ENCODE measurements around the gene LIN54.
"Not testable (repeated sequence)": the region's sequence is repeated elsewhere in the genome, so short reads cannot be mapped to it uniquely, and the experiment has no call there.

Gene LIN54

DNA sequence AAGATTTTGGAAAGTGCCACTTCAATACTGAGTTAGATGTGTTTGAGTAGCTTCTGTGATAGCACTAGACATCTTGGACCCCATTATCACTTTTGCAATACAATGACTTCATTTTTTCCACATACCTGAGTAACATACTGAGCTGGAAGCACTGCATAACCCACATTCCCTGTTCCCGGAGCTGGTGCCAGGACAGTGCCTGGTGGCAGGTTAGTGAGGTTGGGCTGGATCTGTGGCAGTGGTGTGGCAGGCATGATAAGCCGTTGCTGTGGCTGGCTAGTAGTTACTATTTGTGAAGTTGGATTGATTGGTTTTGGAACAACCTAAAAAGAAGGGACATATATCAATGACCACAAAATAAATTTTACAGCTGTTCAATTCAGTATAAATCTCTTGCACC, 71.2 kb downstream of the LIN54 start:
- DNase-seq, result no peak

DNA sequence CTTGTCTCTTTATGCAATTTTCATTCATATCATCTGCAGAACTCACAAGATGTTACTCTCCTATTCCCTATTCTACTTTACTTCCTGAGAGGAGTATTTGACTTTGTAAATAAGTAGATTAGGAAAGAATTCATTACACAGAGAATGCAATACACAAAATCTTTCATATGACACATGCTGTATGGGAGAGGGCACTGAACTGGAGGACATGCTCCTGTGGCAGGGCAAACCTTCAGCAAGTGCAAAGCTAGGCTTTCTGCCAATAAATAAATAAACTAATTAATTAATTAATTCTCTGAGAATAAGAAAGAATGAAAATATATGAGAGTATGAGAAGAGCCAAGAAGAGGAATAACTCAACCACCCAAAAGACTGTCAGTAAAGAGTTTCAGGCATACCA, 76.2 kb downstream of the LIN54 start:
- no peak for DNase-seq

DNA sequence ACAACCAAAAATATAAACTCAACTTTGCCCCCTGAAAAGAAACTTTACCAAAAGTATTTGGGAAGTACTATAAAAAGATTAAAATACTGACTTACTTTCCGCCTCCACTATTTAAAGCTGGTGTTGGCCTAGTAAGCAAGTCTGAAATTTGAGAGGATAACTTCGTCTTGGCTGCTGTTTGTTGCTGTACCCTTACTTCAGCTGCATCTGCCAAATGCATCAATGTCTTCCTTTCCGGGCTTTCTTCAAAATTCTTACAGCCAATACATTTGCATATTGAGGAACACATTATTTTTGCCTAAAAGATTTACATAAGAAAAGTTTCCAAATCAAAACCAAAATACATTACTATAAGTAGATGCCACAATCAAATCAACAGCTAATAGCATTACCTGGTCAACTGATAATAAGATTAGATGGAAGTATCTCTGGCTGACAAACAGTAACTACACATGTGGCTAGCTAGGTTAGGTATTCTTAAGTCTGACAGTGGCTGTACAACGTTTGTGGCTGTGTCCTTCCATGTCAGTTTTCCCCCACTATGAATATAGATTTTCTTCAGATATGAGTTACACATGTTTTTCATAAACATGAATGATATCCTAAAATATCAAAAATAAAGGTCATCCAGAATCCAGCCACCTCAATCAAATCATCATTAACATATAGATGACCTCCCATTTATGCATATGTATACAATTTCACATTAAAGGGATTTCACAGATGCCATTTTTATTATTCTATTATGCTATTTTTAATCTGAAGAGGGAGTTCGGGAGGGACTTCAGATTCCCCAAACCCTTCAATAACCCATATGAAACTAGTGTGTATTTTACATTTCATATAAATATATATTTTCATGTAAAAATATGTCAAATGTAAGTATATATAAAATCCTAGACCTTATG, 79.5 kb downstream of the LIN54 start:
- DNase-seq, result no peak

DNA sequence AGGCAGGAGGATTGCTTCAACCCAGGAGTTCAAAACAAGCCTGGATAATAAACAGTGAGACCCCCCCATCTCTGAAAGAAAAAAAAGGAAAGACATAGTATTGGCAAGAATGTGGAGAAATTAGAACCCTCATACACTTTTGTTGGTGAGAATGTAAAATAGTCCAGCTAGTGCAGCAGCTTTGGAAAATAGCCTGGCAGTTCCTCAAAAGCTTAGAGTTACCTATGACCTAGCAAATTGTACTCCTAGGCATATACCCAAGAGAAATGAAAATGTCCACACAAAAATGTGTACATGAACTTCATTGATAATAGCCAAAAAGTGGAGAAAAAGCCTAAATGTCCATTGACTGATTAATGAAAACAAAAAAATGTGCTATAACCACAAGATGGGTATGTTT, 88.8 kb downstream of the LIN54 start:
- DNase-seq, result no peak

DNA sequence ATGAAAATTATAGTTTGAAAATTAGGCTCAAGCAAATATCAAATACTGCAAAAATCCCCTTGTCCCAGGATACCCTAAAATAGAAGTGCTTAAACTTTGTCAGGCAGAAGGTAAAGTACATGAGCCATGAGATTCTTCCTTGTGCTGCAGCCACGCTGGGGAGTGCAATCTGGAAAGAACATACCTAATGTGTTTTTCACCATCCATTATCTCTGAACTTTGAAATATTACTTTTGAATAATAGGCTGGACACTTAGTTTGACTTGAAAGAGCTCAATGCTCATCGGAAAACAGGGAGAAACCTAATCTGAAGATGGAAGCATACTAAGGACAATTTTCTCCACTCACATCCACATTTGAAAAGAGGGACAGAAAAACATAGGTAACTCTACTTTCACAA, 91.2 kb downstream of the LIN54 start:
- DNase-seq, result no peak

DNA sequence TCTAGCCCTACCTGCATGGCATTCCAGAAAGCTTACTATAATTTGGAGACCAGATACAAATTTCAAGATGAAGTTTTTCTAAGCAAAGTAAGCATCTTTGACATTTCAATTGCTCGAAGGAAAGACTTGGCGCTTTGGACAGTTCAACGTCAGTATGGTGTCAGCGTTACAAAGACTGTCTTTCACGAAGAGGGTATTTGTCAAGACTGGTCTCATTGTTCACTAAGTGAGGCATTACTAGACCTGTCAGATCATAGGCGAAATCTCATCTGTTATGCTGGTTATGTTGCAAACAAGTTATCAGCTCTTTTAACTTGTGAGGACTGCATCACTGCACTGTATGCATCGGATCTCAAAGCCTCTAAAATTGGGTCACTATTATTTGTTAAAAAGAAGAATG, 92.5 kb downstream of the LIN54 start:
- DNase-seq, result no peak

DNA sequence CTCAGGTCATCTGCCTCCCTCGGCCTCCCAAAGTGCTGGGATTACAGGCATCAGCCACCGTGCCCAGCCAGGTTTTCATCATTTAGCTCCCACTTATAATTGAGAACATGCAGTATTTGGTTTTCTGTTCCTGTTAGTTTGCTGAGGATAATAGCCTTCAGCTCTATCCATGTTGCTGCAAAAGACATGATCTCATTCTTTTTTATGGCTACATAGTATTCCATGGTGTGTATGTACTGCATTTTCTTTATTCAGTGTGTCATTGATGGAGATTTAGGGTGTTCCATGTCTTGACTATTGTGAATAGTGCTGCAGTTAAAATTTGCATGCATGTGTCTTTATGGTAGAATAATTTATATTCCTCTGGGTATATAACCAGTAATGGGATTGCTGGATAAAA, 96.7 kb downstream of the LIN54 start:
- DNase-seq, result not testable (repeated sequence)

DNA sequence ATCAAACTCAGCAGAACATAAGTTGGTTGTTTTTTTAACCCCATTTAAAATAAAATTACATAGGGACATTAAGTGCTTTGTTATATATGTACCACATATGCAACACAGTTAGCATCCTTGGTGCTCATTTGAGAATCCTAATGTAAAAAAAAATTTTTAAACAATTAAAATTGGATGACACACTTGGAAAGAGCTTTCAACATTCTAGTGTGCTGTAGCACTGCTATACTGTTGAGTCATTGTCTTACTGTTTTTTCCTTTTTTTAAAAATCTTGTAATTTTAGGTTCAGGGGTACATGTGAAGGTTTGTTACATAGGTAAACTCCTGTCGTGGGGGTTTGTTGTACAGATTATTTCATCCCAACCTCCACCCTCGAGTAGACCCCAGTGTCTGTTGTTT, 97.3 kb downstream of the LIN54 start:
- DNase-seq, result no peak

DNA sequence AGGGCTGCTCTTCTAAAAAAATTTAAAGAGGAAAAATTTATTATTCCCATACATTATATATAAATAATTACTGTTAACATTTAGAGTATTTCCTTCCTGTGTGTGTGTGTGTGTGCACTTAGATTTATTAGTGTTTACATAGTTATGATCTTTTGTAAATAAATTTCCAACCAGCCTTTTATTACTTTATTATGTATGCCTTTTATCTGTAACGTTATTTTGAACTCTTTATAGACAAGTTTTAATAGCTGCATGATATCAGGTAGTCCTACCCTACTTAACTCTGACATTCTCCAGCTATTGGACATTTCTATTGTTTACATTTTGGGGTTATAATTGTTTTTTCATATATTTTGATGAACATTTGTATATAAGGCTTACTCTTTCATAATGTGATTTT, 101.3 kb downstream of the LIN54 start:
- DNase-seq, result no peak

DNA sequence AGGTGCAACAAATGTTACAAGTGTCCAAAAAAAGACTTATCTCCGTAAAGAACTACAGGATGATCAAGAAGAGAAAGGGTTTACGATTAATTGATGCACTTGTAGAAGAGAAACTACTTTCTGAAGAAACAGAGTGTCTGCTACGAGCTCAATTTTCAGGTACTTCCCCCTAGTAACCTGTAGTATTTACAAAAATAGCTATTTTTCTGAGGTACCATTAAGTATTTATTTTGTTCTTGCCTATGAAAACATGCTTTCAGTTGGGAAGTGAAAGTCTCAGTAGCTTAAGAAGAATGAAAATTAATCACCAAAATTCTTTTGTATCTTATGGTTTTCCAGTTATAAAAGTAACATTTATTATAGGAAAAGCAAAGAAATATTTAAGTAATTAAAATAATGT, 104.2 kb downstream of the LIN54 start:
- DNase-seq, result no peak

DNA sequence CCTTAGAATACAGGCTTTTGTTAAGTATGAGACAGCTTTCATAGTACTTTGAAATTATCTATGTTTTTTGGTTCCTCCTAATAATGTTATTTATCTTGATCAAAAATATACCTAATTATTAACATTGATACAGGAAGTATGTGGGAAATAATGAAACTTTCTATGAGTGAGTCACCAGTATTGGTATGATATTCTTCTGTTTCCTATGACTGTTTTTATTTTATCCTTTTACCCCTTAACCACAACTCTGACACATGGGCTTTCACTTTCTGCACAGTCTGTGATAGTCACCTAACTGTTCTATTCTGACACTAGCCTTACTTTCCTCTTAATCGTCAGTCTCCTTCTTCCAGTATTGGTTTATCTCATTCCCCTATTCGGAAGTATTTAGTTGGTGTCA, 105.4 kb downstream of the LIN54 start:
- peak in 1 of 5 donors; percentile 79 for DNase-seq

DNA sequence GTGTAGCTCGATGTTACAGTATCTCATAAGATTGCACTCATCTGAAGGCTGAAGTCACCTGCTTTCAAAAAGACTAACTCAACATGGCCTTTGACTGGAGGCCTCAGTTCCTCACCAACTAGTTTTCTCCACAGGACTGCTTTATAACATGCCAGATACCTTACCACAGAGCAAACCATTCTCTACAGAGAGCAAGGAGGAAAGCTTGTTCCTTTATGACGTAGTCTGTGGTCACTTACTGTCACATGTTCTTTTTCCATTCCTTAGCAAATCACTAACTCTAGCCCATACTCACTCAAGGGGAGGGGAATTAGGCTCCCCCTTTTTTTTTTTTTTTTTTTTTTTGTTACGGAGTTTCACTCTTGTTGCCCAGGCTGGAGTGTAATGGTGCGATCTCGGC, 106.9 kb downstream of the LIN54 start:
- peak in 1 of 5 donors; percentile 33 for DNase-seq

DNA sequence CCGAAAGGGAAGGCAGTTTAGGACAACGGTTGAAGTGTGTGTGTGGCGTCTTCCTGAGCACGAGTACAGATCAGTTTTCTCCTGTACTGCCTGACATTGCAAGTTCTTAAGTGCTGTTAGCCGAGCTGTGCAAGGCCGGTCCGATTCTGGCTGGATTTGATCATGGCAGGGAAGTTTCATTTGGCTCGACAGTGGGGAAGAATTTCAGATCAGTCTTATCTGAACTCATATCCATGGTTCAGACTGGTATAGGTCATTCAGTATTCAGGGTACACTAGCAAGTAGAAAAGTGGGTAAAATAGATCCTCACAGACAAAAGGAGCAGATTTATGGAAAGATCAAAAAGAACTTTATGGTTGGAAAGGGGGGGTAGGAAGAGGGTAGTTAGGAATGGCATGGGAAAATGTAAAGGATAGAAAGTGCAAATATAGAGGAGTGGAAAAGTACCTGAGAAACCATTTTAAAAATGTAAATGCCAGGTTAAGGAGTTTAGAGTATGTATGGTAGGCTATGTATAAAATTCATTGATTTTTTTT, 109.4 kb downstream of the LIN54 start:
- no peak for DNase-seq

DNA sequence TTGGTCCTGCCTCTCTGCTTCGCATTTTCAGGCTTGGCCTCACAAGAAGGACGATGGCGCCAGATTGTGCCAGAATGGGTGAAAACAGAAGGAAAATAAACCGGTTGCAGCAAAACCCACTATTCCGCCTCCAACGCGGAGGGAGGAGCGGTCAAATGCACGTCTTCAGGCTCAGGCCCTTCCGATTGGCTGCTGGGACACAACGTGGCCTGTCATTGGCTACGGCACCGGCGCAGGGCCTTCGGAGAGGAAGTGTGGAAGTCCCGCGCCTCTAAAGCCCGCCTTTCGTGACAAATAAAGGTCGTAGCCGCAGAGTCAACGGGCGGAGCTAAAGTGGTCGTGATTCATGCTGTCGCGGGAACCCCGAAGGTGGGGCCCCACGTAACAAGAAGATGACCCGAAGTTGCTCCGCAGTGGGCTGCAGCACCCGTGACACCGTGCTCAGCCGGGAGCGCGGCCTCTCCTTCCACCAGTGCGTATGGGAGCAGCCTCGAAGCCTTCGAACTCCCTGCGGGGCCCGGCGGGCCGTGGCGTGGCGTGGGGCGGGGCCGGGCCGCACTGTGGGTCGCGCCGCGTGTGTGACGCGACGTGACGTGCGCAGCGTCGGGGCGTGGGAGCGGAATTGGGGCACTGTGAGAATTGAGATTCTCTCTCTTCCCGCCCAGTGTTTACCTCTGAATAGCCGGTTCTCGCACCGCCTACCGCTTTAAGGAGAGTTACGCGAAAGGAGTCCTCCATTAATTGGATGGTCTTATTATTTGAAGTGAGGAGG, 110.0 kb downstream of the LIN54 start, which contains the start of gene THAP9:
TSS of gene THAP9 (plus strand) at position 325 of the 772 bp plus-strand sequence. CDS start at position 393, 68 bp downstream.
- DNase-seq, result peak; percentile 96 to 99 (median 97)

DNA sequence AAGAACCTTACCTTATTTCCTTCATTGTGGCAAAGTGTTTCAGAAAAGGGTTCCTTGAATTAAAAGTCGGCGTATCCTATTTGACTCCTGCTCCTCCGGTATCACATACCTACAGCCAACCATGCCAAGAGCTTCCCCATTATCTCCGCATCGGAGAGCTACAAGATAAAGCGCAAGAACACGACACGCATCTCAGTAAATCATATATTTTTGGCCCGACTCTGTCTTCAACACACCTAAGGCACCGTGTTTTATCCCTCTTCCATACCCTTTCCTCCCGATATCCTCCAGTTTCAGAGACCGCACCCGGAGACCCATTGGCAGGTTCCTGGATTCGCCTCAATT, 110.6 kb downstream of the LIN54 start:
- peak in 1 of 5 donors; percentile 4 for DNase-seq

DNA sequence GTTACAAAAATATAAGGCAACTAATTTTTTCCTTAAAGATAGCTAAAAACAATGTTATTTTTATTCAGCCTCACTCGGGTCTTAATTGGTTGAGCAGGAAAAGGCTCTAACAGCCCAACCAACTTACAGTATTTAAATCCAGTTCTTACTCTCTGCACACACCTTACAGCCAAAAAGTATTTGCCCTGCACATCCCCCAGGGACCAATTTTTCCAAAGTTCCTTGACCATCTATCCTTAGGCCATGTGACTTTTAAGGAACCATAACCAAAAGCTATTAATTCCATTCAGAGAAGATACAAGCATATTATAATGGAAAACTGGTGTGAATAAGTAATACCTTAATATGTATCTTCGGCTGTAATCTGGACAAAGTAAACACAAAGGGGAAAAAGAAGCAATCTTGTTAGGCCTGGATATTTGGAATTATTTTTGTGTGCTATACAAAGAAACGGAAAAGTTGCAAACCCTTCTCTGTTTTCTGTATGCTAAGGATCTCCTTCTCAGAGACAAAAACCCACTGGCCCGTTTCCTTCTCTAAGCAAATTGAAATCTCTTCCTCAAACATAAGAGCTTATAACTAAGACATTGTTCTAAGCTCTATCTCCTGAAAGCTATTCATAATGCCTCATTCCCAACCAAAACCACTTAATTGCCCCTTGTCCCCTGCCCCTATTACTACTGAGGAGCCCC, 111.1 kb downstream of the LIN54 start:
- no peak for DNase-seq

DNA sequence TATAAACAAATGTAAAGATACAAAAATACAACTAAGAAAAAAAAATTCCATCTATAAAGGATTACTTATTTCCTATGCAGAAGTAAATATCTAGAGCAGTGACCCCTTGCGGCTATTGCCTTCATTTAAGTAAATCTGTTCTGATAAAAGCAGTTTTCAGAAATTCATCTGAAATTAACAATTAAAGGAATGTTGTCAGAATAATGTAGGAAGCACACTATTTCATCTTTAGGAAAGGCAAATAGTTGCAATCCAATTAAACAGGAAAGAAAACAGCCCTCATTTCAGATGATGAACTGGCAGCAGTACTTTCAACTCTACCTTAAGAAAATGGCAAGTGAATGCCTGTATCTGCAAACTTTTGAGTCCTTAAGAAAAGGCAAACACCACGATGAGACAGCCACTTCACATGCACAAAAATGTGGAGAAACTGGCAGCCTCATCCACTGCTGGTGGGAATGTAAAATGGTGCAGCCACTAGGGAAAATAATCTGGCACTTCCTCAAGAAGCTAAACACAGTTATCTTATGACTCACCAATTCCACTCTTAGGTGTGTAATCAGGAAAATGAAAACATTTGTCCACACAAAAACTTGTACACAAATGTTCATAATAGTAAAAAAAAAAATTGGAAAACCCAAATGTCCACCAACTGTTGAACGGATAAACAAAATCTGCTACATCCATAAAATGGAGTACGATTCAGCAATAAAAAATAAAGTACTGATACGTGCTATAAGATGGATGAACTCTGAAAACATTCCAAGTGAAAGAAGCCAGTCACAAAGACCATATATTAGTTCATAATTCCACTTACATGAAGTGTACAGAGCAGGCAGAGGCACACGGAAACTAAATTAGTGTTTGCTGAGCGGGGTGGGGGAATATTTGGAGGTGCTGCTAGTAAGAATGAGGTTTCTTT, 112.0 kb downstream of the LIN54 start:
- peak in 1 of 5 donors; percentile 19 for DNase-seq

DNA sequence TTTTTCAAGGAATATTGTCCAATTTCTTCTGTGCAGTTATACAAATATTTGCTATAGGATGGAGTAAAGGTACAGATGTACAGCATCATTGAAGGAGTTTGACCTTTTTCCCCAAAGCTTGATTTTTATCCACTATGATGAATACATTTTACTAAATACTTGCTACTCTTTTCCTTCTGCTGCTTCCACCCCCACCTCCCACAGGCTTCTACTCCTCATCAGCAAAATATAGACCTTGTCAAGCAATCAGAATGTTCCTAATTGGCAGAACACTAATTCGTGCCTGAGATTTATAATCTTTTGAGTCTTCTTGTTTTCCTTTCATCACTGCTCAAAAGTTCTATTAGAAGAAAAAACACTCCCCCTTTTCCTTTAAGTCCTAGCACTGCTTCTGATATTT, 113.9 kb downstream of the LIN54 start:
- DNase-seq, result no peak

DNA sequence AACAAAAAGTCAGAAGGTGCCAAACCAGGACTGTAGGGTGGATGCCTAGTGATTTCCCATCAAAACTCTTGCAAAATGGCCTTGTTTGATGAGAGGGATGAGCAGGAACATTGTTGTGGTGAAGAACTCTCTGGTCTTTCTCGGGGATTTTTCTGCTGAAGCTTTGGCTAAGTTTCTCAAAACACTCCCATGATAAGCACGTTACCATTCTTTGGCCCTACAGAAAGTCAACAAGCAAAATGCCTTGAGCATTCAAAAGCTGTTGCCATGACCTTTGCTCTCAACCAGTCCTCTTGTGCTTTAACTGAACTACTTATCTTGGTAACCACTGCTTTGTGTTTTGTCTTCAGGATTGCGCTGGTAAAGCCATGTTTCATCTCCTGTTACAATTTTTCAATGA, 116.7 kb downstream of the LIN54 start:
- DNase-seq, result no peak

DNA sequence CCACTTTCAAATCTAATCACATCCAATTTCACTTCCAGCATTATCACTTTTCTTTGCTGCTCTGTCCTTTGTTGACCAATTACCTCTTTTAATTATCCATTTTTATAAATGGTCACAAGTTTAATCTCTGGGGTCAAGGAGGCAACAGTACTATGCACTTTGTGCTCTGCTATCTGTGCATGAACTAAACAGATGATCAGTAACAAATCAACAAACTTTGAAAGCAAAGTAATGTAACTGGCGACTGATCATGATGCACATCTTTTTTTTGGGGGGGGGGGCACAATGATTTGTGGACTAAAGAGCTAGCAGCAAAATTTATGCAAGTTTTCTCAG, 118.2 kb downstream of the LIN54 start:
- DNase-seq, result no peak

DNA sequence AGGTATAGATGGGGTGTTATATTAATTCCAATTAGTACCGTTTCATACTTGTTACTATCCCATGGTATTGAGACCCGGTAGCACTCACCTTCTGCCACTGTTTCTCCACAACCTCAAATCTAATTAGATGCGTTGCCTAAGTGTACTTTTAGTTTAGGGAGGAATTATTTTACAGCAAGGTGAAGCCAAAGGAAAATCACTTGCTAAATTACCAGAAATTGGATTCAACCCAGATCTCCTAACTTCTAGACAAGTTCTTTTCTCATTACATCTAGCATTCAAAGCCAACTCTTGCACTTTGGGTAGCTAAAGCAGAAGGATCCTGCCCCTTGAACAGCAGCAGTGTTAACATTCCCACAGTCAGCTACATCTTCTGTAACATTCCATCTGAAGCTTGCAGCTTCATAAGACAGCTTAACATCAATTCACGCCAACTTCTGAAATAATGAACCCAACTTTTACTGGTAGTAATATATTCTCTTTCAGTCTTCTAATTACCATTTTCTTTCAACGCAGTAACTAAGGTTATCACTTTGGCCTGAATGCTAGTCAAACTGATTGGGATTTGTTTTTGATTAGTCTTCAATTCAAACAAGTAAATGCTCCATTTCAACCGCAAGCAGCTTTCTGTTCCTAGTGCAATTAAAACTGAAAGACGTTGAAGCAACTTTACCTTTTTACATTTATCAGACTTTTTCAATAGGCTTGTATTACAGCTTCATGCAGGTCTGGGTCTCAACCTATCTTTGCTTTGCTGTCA, 118.7 kb downstream of the LIN54 start:
- DNase-seq, result no peak
